Fibroblast of mammary gland (primary cell): ENCODE measurements around the gene CNGA2.

Experiments
- DNase-seq: peaks from one replicate; pipeline ENCODE4 v3.0.0-alpha.2; 2010; ENCODE audit warnings: low read depth
- H3K4me3 ChIP-seq: 2 replicates; pipeline ENCODE4 v1.5.1; 2011; ENCODE audit warnings: low read depth, mild to moderate bottlenecking, low read length, moderate library complexity; ENCODE audit not compliant: control insufficient read depth
- CTCF ChIP-seq: conservative IDR thresholded peaks from 2 replicates; pipeline ENCODE4 v1.5.1; 2011; ENCODE audit warnings: low read depth, low read length, inconsistent platforms; ENCODE audit not compliant: control insufficient read depth, insufficient read depth

CNGA2 gene

GRCh38 chrX:151729056-151729725 lies 5.4 kb upstream of the CNGA2 start:
- no peak for TF ChIP-seq CTCF
- DNase-seq: no peak

GRCh38 chrX:151735219-151735618 lies 673 bp downstream of the CNGA2 start:
- no peak for TF ChIP-seq CTCF

More at GRCh38 chrX:151729056-151729725, 5.4 kb upstream of the CNGA2 start:
- H3K4me3 ChIP-seq: no peak overlapping the region

GRCh38 chrX:151736685-151737084 lies 2.1 kb downstream of the CNGA2 start:
- no peak for TF ChIP-seq CTCF
- DNase-seq: no peak
- no peak overlapping the region for H3K4me3 ChIP-seq

More at GRCh38 chrX:151735219-151735618, 673 bp downstream of the CNGA2 start:
- DNase-seq: no peak
- no peak overlapping the region for H3K4me3 ChIP-seq

GRCh38 chrX:151737494-151737893 lies 2.9 kb downstream of the CNGA2 start:
- TF ChIP-seq CTCF: no peak
- H3K4me3 ChIP-seq: no peak overlapping the region
- no peak for DNase-seq

- no peak for TF ChIP-seq CTCF
- DNase-seq: no peak
- no peak overlapping the region for H3K4me3 ChIP-seq
Observed at GRCh38 chrX:151738751-151739150, 4.2 kb downstream of the CNGA2 start.

- no peak overlapping the region for H3K4me3 ChIP-seq
- DNase-seq: no peak
- TF ChIP-seq CTCF: no peak
Observed at GRCh38 chrX:151741606-151742005, 7.1 kb downstream of the CNGA2 start.

- no peak for TF ChIP-seq CTCF
- no peak for DNase-seq
- no peak overlapping the region for H3K4me3 ChIP-seq
Observed at GRCh38 chrX:151742311-151742710, 7.8 kb downstream of the CNGA2 start.
